RPMI8226 (cell line): ENCODE measurements around the gene IL4R.
"Not testable (repeated sequence)": the region's sequence is repeated elsewhere in the genome, so short reads cannot be mapped to it uniquely, and the experiment has no call there.

Experiments
- DNase-seq: peaks from one replicate; pipeline ENCODE4 v3.0.0-alpha.2; 2015

Gene IL4R

GRCh38 chr16:27316038-27316680 is 2.4 kb downstream of the IL4R start:
- DNase-seq = no peak

- DNase-seq = no peak
These were observed 3.5 kb downstream of the IL4R start for GRCh38 chr16:27317320-27317719.

GRCh38 chr16:27317738-27318391 is 4.1 kb downstream of the IL4R start:
- no peak for DNase-seq

GRCh38 chr16:27318392-27319256 is 4.8 kb downstream of the IL4R start:
- no peak for DNase-seq

GRCh38 chr16:27319257-27319965 is 5.6 kb downstream of the IL4R start:
- DNase-seq = no peak

- no peak for DNase-seq
These were observed 6.7 kb downstream of the IL4R start for GRCh38 chr16:27320261-27321012.

GRCh38 chr16:27321013-27321915 is 7.5 kb downstream of the IL4R start:
- no peak for DNase-seq

- DNase-seq = no peak
These were observed 9.3 kb downstream of the IL4R start for GRCh38 chr16:27322858-27323780.

GRCh38 chr16:27323781-27324561 is 10.2 kb downstream of the IL4R start:
- DNase-seq = no peak

GRCh38 chr16:27324851-27325301 is 11.1 kb downstream of the IL4R start:
- DNase-seq = no peak

GRCh38 chr16:27325736-27326135 is 12.0 kb downstream of the IL4R start:
- DNase-seq = no peak

- DNase-seq = no peak
These were observed 12.5 kb downstream of the IL4R start for GRCh38 chr16:27326251-27326650.

- DNase-seq = no peak
These were observed 13.2 kb downstream of the IL4R start for GRCh38 chr16:27326738-27327585.

- DNase-seq = no peak
These were observed 13.8 kb downstream of the IL4R start for GRCh38 chr16:27327586-27327915.

GRCh38 chr16:27328937-27329336 is 15.2 kb downstream of the IL4R start:
- no peak for DNase-seq

GRCh38 chr16:27329376-27330079 is 15.8 kb downstream of the IL4R start:
- not testable (repeated sequence) for DNase-seq

GRCh38 chr16:27330542-27330941 is 16.8 kb downstream of the IL4R start:
- DNase-seq = no peak

GRCh38 chr16:27332105-27332504 is 18.3 kb downstream of the IL4R start:
- DNase-seq = no peak
